IMR-90 (cell line): ENCODE results near the gene HRC. TPM values are rescaled to one million over a fixed set of nuclear protein-coding genes. Genes with fewer than 3 reads are reported as not detected.

Experiments used
- ATAC-seq: fragments of 200-7000 bp; cut with Tn5 transposase; 2 replicates; pipeline ENCODE4 v1.9.1; 2020; ENCODE audit warnings: low read depth, mild to moderate bottlenecking, moderate library complexity
- BruUV-seq: library from RNA; stranded (reverse); fragments of 400-500 nt; replicated peaks from 2 replicates; lab custom pipeline; 2021; lab: Mats Ljungman, UMichigan
- CTCF ChIA-PET: fragments of 300-600 bp; formaldehyde crosslinking; extraction: SDS; loops from one replicate; lab custom pipeline; 2021; ENCODE audit warnings: antibody characterized with exemption; lab: Yijun Ruan, JAX
- POLR2A ChIA-PET: fragments of 300-600 bp; sonication (Branson Sonifier 250); formaldehyde crosslinking; loops from one replicate; lab custom pipeline; 2022; ENCODE audit warnings: antibody characterized with exemption; ENCODE audit not compliant: unreplicated experiment; lab: Charles Lee
- DNase-seq: peaks from one replicate; pipeline ENCODE4 v3.0.0; 2013
- H2AFZ ChIP-seq: replicated peaks from 2 replicates; pipeline ENCODE3; 2013; ENCODE audit warnings: low read length, mild to moderate bottlenecking; ENCODE audit not compliant: poor library complexity
- H2AK5ac ChIP-seq: 2 replicates; pipeline ENCODE4 v1.6.1; 2013; ENCODE audit warnings: low read depth, low read length, inconsistent platforms
- H2AK9ac ChIP-seq: replicated peaks from 2 replicates; pipeline ENCODE3; 2013; ENCODE audit warnings: mild to moderate bottlenecking, low read depth, low read length, moderate library complexity; ENCODE audit not compliant: poor library complexity
- H2BK120ac ChIP-seq: 2 replicates; pipeline ENCODE4 v1.6.1; 2013; ENCODE audit warnings: low read depth, low read length, inconsistent platforms
- H2BK15ac ChIP-seq: 3 replicates; pipeline ENCODE4 v1.6.1; 2013; ENCODE audit warnings: low read depth, low read length, inconsistent platforms
- H2BK20ac ChIP-seq: 2 replicates; pipeline ENCODE4 v1.6.1; 2013; ENCODE audit warnings: low read depth, mild to moderate bottlenecking, inconsistent platforms, low read length, moderate library complexity
- H2BK5ac ChIP-seq: 2 replicates; pipeline ENCODE4 v1.6.1; 2013; ENCODE audit warnings: mild to moderate bottlenecking, low read depth, low read length, inconsistent platforms; ENCODE audit not compliant: poor library complexity, severe bottlenecking
- H3K14ac ChIP-seq: replicated peaks from 2 replicates; pipeline ENCODE4 v1.6.1; 2013; ENCODE audit warnings: low read depth, low read length, inconsistent platforms
- H3K18ac ChIP-seq: 2 replicates; pipeline ENCODE4 v1.6.1; 2013; ENCODE audit warnings: low read depth, low read length, control low read depth
- H3K23ac ChIP-seq: 2 replicates; pipeline ENCODE4 v1.6.1; 2013; ENCODE audit warnings: low read depth, low read length, inconsistent platforms
- H3K27ac ChIP-seq: 2 replicates; pipeline ENCODE4 v1.5.1; 2013; ENCODE audit warnings: mild to moderate bottlenecking, control low read depth, low read length; ENCODE audit not compliant: insufficient read depth
- H3K27me3 ChIP-seq: 2 replicates; pipeline ENCODE4 v1.6.1; 2013; ENCODE audit warnings: low read length; ENCODE audit not compliant: control insufficient read depth, insufficient read depth
- H3K36me3 ChIP-seq: 2 replicates; pipeline ENCODE4 v1.6.1; 2013; ENCODE audit warnings: low read length, mixed read lengths; ENCODE audit not compliant: control insufficient read depth, insufficient read depth
- H3K4ac ChIP-seq: 2 replicates; pipeline ENCODE4 v1.6.1; 2013; ENCODE audit warnings: low read depth, low read length, inconsistent platforms
- H3K4me1 ChIP-seq: 2 replicates; pipeline ENCODE4 v1.6.1; 2013; ENCODE audit warnings: low read length, mixed read lengths; ENCODE audit not compliant: control insufficient read depth, insufficient read depth
- H3K4me2 ChIP-seq: 2 replicates; pipeline ENCODE4 v1.6.1; 2013; ENCODE audit warnings: low read depth, mild to moderate bottlenecking, control low read depth, low read length, moderate library complexity
- H3K4me3 ChIP-seq: 2 replicates; pipeline ENCODE4 v1.5.1; 2013; ENCODE audit warnings: low read depth, mild to moderate bottlenecking, control low read depth, low read length, moderate library complexity; ENCODE audit not compliant: insufficient read depth
- H3K56ac ChIP-seq: 2 replicates; pipeline ENCODE4 v1.6.1; 2013; ENCODE audit warnings: low read length, inconsistent platforms; ENCODE audit not compliant: insufficient read depth; ENCODE audit errors: extremely low read depth
- H3K79me1 ChIP-seq, 2 experiments: 2 replicates each; pipeline ENCODE4 v1.6.1; 2013; ENCODE audit warnings: low read length in 2 of 2, inconsistent platforms in 1 of 2, low read depth in 1 of 2
- H3K9ac ChIP-seq: 2 replicates; pipeline ENCODE4 v1.6.1; 2013; ENCODE audit warnings: low read depth, low read length, control low read depth
- H3K9me1 ChIP-seq: 2 replicates; pipeline ENCODE4 v1.6.1; 2013; ENCODE audit warnings: low read length, inconsistent platforms; ENCODE audit not compliant: insufficient read depth
- H3K9me3 ChIP-seq: 2 replicates; pipeline ENCODE4 v1.6.1; 2013; ENCODE audit warnings: low read length; ENCODE audit not compliant: control insufficient read depth, insufficient read depth
- H4K20me1 ChIP-seq: 2 replicates; pipeline ENCODE4 v1.6.1; 2013; ENCODE audit warnings: low read length, inconsistent platforms; ENCODE audit not compliant: insufficient read depth
- H4K5ac ChIP-seq: 2 replicates; pipeline ENCODE4 v1.6.1; 2013; ENCODE audit warnings: mild to moderate bottlenecking, low read depth, low read length, control low read depth
- H4K8ac ChIP-seq, 2 experiments: 2 replicates each; pipeline ENCODE4 v1.6.1; 2013; ENCODE audit warnings: low read depth in 2 of 2, low read length in 2 of 2, control low read depth in 1 of 2, inconsistent platforms in 1 of 2
- H4K91ac ChIP-seq: 2 replicates; pipeline ENCODE4 v1.6.1; 2013; ENCODE audit warnings: low read depth, low read length, inconsistent platforms; ENCODE audit not compliant: insufficient read depth
- BHLHE40 ChIP-seq: fragments of 150-350 bp; IDR thresholded peaks from 2 replicates; pipeline ENCODE4 v1.6.1; 2016; ENCODE audit warnings: mild to moderate bottlenecking, low read depth, low read length
- CEBPB ChIP-seq: IDR thresholded peaks from 2 replicates; pipeline ENCODE4 v1.6.1; 2012; ENCODE audit warnings: low read depth, low read length, improper control_type of control experiment
- CHD1 ChIP-seq: IDR thresholded peaks from 2 replicates; pipeline ENCODE4 v1.6.1; 2012; ENCODE audit warnings: low read depth, low read length, improper control_type of control experiment
- CTCF ChIP-seq: conservative IDR thresholded peaks from 2 replicates; pipeline ENCODE4 v1.5.1; 2012; ENCODE audit warnings: mild to moderate bottlenecking, low read depth, low read length, improper control_type of control experiment
- ELK1 ChIP-seq: fragments of 150-350 bp; IDR thresholded peaks from 2 replicates; pipeline ENCODE4 v1.6.1; 2016; ENCODE audit warnings: low read depth, mild to moderate bottlenecking, low read length, moderate library complexity, borderline replicate concordance
- FOS ChIP-seq: fragments of 150-350 bp; IDR thresholded peaks from 2 replicates; pipeline ENCODE4 v1.6.1; 2016; ENCODE audit warnings: low read depth, low read length
- MAFK ChIP-seq: IDR thresholded peaks from 2 replicates; pipeline ENCODE4 v1.6.1; 2012; ENCODE audit warnings: low read depth, low read length, improper control_type of control experiment
- MAZ ChIP-seq: IDR thresholded peaks from 2 replicates; pipeline ENCODE4 v1.6.1; 2012; ENCODE audit warnings: low read depth, mild to moderate bottlenecking, low read length, improper control_type of control experiment, moderate library complexity, borderline replicate concordance
- MXI1 ChIP-seq: IDR thresholded peaks from 2 replicates; pipeline ENCODE4 v1.6.1; 2012; ENCODE audit warnings: low read depth, mild to moderate bottlenecking, low read length, moderate library complexity, borderline replicate concordance
- NFE2L2 ChIP-seq: fragments of 150-350 bp; IDR thresholded peaks from 2 replicates; pipeline ENCODE4 v1.6.1; 2016; ENCODE audit warnings: low read depth, mild to moderate bottlenecking, low read length
- RAD21 ChIP-seq: IDR thresholded peaks from 2 replicates; pipeline ENCODE4 v1.6.1; 2012; ENCODE audit warnings: low read length, improper control_type of control experiment
- RCOR1 ChIP-seq: IDR thresholded peaks from 2 replicates; pipeline ENCODE4 v1.6.1; 2012; ENCODE audit warnings: mild to moderate bottlenecking, low read length, improper control_type of control experiment; ENCODE audit not compliant: insufficient replicate concordance
- RFX5 ChIP-seq: IDR thresholded peaks from 2 replicates; pipeline ENCODE4 v1.8.0; 2012; ENCODE audit warnings: low read depth, mild to moderate bottlenecking, low read length, moderate library complexity
- SMC3 ChIP-seq: fragments of 150-350 bp; IDR thresholded peaks from 2 replicates; pipeline ENCODE4 v1.6.1; 2016; ENCODE audit warnings: low read depth, mild to moderate bottlenecking, antibody characterized with exemption, low read length, moderate library complexity
- USF2 ChIP-seq: fragments of 150-350 bp; IDR thresholded peaks from 2 replicates; pipeline ENCODE4 v1.6.1; 2017; ENCODE audit warnings: mild to moderate bottlenecking, antibody characterized with exemption, low read length, low read depth
- WGBS, 2 experiments: methylation state at CpG; one replicate each; pipeline versions ENCODE4 v1.1.5 to v1.1.7; 2013; ENCODE audit warnings: missing lambda C conversion rate in 2 of 2; ENCODE audit not compliant: insufficient read length in 1 of 2; ENCODE audit errors: extremely low coverage in 2 of 2; 5-methylcytosine and 5-hydroxymethylcytosine counted together
- dilution Hi-C: fragments of 300-500 bp; cut with HindIII; formaldehyde crosslinking; loops from one replicate; pipeline ENCODE4 v1.14.3; 2018; ENCODE audit warnings: low sequenced_read_pairs; ENCODE audit not compliant: unreplicated experiment
- in situ Hi-C: fragments of 300-500 bp; cut with MboI; formaldehyde crosslinking; loops from 3 replicates; pipeline ENCODE4 v1.14.3; 2019; ENCODE audit warnings: low sequenced_read_pairs, inconsistent platforms, mixed read lengths
- intact Hi-C: fragments of 100-400 bp; cut with micrococcal nuclease; formaldehyde crosslinking; loops from 2 replicates; pipeline ENCODE4 v1.10.0; 2022
- polyA plus RNA-seq, 3 experiments: library from polyadenylated mRNA; depleted of rRNA; stranded (reverse); fragments of >200 nt; gene quantifications; 2 replicates each; pipeline ENCODE4 v1.2.3, GENCODE V29; 2012; ENCODE audit warnings: low replicate concordance in 1 of 3
- total RNA-seq: library from RNA; depleted of rRNA; stranded (reverse); fragments of >200 nt; gene quantifications from 2 replicates; pipeline ENCODE4 v1.2.3, GENCODE V29; 2012

The HRC gene
- total and polyA plus RNA-seq, 2 of the 4 experiments (the other 2 are of a cell fraction): 0.03 TPM; not detected in 1

DNA sequence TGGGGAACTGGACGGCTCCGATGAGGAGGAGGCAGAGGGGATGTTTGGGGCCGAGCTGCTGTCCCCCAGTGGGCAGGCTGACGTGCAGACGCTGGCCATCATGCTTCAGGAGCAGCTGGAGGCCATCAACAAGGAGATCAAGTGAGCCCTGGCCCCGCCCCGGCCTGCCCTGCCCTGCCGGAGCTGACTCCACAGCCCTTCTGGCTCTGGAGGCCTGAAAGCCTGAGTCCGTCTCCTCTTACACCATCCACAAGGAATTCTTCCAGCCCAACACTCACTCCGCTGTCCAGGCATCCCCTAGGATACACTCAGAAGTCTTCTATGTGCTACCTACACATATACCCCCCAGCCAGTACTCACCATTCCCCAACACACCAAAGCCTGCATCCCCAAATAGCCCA, 18.4 kb downstream of the HRC start:
- in situ Hi-C loops: no loop called here
- no peak overlapping the region for H2AK9ac ChIP-seq
- H3K14ac ChIP-seq: no peak overlapping the region
- H3K4me2 ChIP-seq: no peak overlapping the region
- no peak overlapping the region for H2BK5ac ChIP-seq
- no peak overlapping the region for H3K23ac ChIP-seq
- DNase-seq: peak; percentile 50
- H3K4me3 ChIP-seq: no peak overlapping the region
- intact Hi-C loops: no loop called here
- TF ChIP-seq CTCF (no peak), FOS (no peak), USF2 (no peak), SMC3 (no peak), RCOR1 (no peak), NFE2L2 (no peak), MAFK (no peak), MXI1 (no peak), CHD1 (no peak), RAD21 (no peak), RFX5 (no peak), MAZ (no peak), BHLHE40 (no peak), ELK1 (no peak), CEBPB (no peak)
- no peak overlapping the region for H3K56ac ChIP-seq
- no peaks in the 10 kb centered on the region for H4K20me1 ChIP-seq
- H3K9me3 ChIP-seq: no peaks in the 10 kb centered on the region
- no peak overlapping the region for H2BK20ac ChIP-seq
- dilution Hi-C loops: no loop called here
- H3K18ac ChIP-seq: no peak overlapping the region
- no peak overlapping the region for H4K5ac ChIP-seq
- H3K27me3 ChIP-seq: no peaks in the 10 kb centered on the region
- H2AFZ ChIP-seq: peak overlapping the region; percentile 75
- no peak overlapping the region for H2AK5ac ChIP-seq
- peak overlapping the region; percentile 17; the same call in 1 of the 2 replicates for H3K27ac ChIP-seq
- peaks cover 6% of the 10 kb centered on the region; the same call in 1 of the 2 replicates for H3K9me1 ChIP-seq
- WGBS, 2 experiments: 35% methylated on average over 5 of the region's 10 CpGs; no CpG with 5 or more reads in 1 of the 2 experiments
- no peak overlapping the region for H3K9ac ChIP-seq
- BruUV-seq: no TSS peak
- H3K79me1 ChIP-seq: no peaks in the 10 kb centered on the region
- no peaks in the 10 kb centered on the region for H3K36me3 ChIP-seq
- peak; percentile 83 for ATAC-seq
- no peak overlapping the region for H2BK120ac ChIP-seq
- no peak overlapping the region for H3K4ac ChIP-seq
- peaks cover 2% of the 10 kb centered on the region for H3K4me1 ChIP-seq
- H4K91ac ChIP-seq: no peak overlapping the region
- no peak overlapping the region for H4K8ac ChIP-seq
- ChIA-PET CTCF (interaction anchor here (1.1 kb wide), 1 partner anchor 10 kb away, joined by 3 read pairs; no protein-coding TSS in a partner anchor), POLR2A (no interaction called here)
- H2BK15ac ChIP-seq: no peak overlapping the region
